Mesenchymal stem cell (in vitro differentiated cells and primary cell): ENCODE measurements around the gene CD74.

Experiments used
- DNase-seq: peaks from one replicate; pipeline ENCODE4 v3.0.0-alpha.2; 2013
- H2AFZ ChIP-seq: one replicate; pipeline ENCODE4 v1.6.1; 2013; ENCODE audit warnings: low read depth, mild to moderate bottlenecking, control low read depth, inconsistent platforms, low read length, moderate library complexity
- H2AK5ac ChIP-seq: 2 replicates; pipeline ENCODE4 v1.6.1; 2013; ENCODE audit warnings: low read length, moderate library complexity, mild to moderate bottlenecking, inconsistent platforms; ENCODE audit not compliant: severe bottlenecking
- H2BK120ac ChIP-seq: one replicate; pipeline ENCODE4 v1.6.1; 2013; ENCODE audit warnings: low read depth, mild to moderate bottlenecking, inconsistent platforms, low read length, moderate library complexity
- H2BK12ac ChIP-seq, 2 experiments: one replicate each; pipeline ENCODE4 v1.6.1; 2013; ENCODE audit warnings: inconsistent platforms in 2 of 2, low read length in 2 of 2, mild to moderate bottlenecking in 2 of 2, moderate library complexity in 2 of 2, control low read depth in 1 of 2
- H2BK15ac ChIP-seq: one replicate; pipeline ENCODE4 v1.6.1; 2013; ENCODE audit warnings: mild to moderate bottlenecking, low read depth, inconsistent platforms; ENCODE audit not compliant: poor library complexity, severe bottlenecking
- H2BK5ac ChIP-seq: 2 replicates; pipeline ENCODE4 v1.6.1; 2013; ENCODE audit warnings: low read depth, mild to moderate bottlenecking, low read length, control low read depth, inconsistent platforms; ENCODE audit not compliant: poor library complexity, severe bottlenecking
- H3K14ac ChIP-seq, 2 experiments: one replicate each; pipeline ENCODE4 v1.6.1; 2013; ENCODE audit warnings: inconsistent platforms in 2 of 2, low read length in 2 of 2, control low read depth in 1 of 2, mild to moderate bottlenecking in 1 of 2, moderate library complexity in 1 of 2
- H3K18ac ChIP-seq, 2 experiments: one replicate each; pipeline ENCODE4 v1.6.1; 2013; ENCODE audit warnings: inconsistent platforms in 2 of 2, low read length in 2 of 2, control low read depth in 1 of 2, low read depth in 1 of 2, mild to moderate bottlenecking in 1 of 2
- H3K23ac ChIP-seq, 2 experiments: one replicate each; pipeline ENCODE4 v1.6.1; 2013; ENCODE audit warnings: inconsistent platforms in 2 of 2, low read length in 2 of 2, mild to moderate bottlenecking in 2 of 2, moderate library complexity in 2 of 2, control low read depth in 1 of 2
- H3K27ac ChIP-seq: 2 replicates; pipeline ENCODE4 v1.5.1; 2013; ENCODE audit warnings: mild to moderate bottlenecking, moderate library complexity, low read length, control low read depth, inconsistent platforms; ENCODE audit not compliant: poor library complexity, severe bottlenecking
- H3K27me3 ChIP-seq, 2 experiments: 2 replicates each; pipeline versions ENCODE4 v1.6.1 to v1.7.0; 2013; ENCODE audit warnings: low read length in 2 of 2, mild to moderate bottlenecking in 2 of 2, moderate library complexity in 2 of 2, control low read depth in 1 of 2, inconsistent platforms in 1 of 2; ENCODE audit not compliant: control insufficient read depth in 1 of 2, insufficient read depth in 1 of 2
- H3K36me3 ChIP-seq, 2 experiments: 2 replicates each; pipeline versions ENCODE4 v1.6.1 to v1.7.0; 2013; ENCODE audit warnings: low read length in 2 of 2, control low read depth in 1 of 2, inconsistent platforms in 1 of 2, low read depth in 1 of 2, mild to moderate bottlenecking in 1 of 2; ENCODE audit not compliant: insufficient read depth in 2 of 2, control insufficient read depth in 1 of 2
- H3K4ac ChIP-seq, 2 experiments: one replicate each; pipeline ENCODE4 v1.6.1; 2013; ENCODE audit warnings: inconsistent platforms in 2 of 2, low read length in 2 of 2, mild to moderate bottlenecking in 2 of 2, moderate library complexity in 2 of 2, control low read depth in 1 of 2, low read depth in 1 of 2
- H3K4me1 ChIP-seq: 2 replicates; pipeline ENCODE4 v1.6.1; 2013; ENCODE audit warnings: low read depth, low read length, control low read depth; ENCODE audit not compliant: control insufficient read depth, insufficient read depth
- H3K4me2 ChIP-seq: 2 replicates; pipeline ENCODE4 v1.6.1; 2013; ENCODE audit warnings: low read length, mild to moderate bottlenecking, inconsistent platforms; ENCODE audit not compliant: poor library complexity, severe bottlenecking
- H3K4me3 ChIP-seq, 2 experiments: 2 replicates each; pipeline versions ENCODE4 v1.5.1 to v1.7.0; 2013; ENCODE audit warnings: low read length in 2 of 2, mild to moderate bottlenecking in 2 of 2, control low read depth in 1 of 2, low read depth in 1 of 2; ENCODE audit not compliant: insufficient read depth in 1 of 2
- H3K79me1 ChIP-seq: replicated peaks from 2 replicates; pipeline ENCODE4 v1.6.1; 2013; ENCODE audit warnings: mild to moderate bottlenecking, control low read depth, low read length, inconsistent platforms; ENCODE audit not compliant: poor library complexity, severe bottlenecking
- H3K9ac ChIP-seq: 2 replicates; pipeline ENCODE4 v1.7.0; 2013; ENCODE audit warnings: mild to moderate bottlenecking, low read length, moderate library complexity
- H3K9me3 ChIP-seq: 2 replicates; pipeline ENCODE4 v1.7.0; 2013; ENCODE audit warnings: mild to moderate bottlenecking, low read length; ENCODE audit not compliant: control insufficient read depth
- H4K8ac ChIP-seq: one replicate; pipeline ENCODE4 v1.6.1; 2013; ENCODE audit warnings: inconsistent platforms, mild to moderate bottlenecking, low read length, moderate library complexity
- H4K91ac ChIP-seq: one replicate; pipeline ENCODE4 v1.6.1; 2013; ENCODE audit warnings: mild to moderate bottlenecking, low read length, inconsistent platforms
- WGBS: methylation state at CpG from one replicate; pipeline ENCODE4 v1.1.7; 2013; ENCODE audit warnings: mixed read lengths; 5-methylcytosine and 5-hydroxymethylcytosine counted together

The CD74 gene

GRCh38 chr5:150399524-150400211, 13.0 kb downstream of the CD74 start:
- H3K23ac ChIP-seq, result no peak overlapping the region
- no peak overlapping the region for H4K91ac ChIP-seq
- peaks cover 78 to 79% of the 10 kb centered on the region in 2 experiments for H3K36me3 ChIP-seq
- no peak overlapping the region for H3K4me3 ChIP-seq
- H3K79me1 ChIP-seq, result peaks cover 4% of the 10 kb centered on the region
- no peak overlapping the region for H3K18ac ChIP-seq
- peak; percentile 50 for DNase-seq
- H2AFZ ChIP-seq, result no peak overlapping the region
- WGBS, result 94% methylated on average over 8 of the region's 11 CpGs
- no peak overlapping the region for H3K4ac ChIP-seq
- H4K8ac ChIP-seq, result peak overlapping the region; percentile 2
- H3K27me3 ChIP-seq, result no peaks in the 10 kb centered on the region
- no peak overlapping the region for H2AK5ac ChIP-seq
- H3K9me3 ChIP-seq, result no peaks in the 10 kb centered on the region
- H2BK120ac ChIP-seq, result no peak overlapping the region
- no peak overlapping the region for H2BK5ac ChIP-seq
- H2BK15ac ChIP-seq, result no peak overlapping the region
- no peak overlapping the region for H2BK12ac ChIP-seq
- H3K4me1 ChIP-seq, result peaks cover 2% of the 10 kb centered on the region
- no peak overlapping the region for H3K4me2 ChIP-seq
- H3K9ac ChIP-seq, result no peak overlapping the region
- H3K27ac ChIP-seq, result no peak overlapping the region
- H3K14ac ChIP-seq, result no peak overlapping the region

- H4K8ac ChIP-seq, result no peak overlapping the region
- WGBS, result 96% methylated on average over 12 of the region's 12 CpGs
Measured at GRCh38 chr5:150398722-150399523, 13.8 kb downstream of the CD74 start.

DNA sequence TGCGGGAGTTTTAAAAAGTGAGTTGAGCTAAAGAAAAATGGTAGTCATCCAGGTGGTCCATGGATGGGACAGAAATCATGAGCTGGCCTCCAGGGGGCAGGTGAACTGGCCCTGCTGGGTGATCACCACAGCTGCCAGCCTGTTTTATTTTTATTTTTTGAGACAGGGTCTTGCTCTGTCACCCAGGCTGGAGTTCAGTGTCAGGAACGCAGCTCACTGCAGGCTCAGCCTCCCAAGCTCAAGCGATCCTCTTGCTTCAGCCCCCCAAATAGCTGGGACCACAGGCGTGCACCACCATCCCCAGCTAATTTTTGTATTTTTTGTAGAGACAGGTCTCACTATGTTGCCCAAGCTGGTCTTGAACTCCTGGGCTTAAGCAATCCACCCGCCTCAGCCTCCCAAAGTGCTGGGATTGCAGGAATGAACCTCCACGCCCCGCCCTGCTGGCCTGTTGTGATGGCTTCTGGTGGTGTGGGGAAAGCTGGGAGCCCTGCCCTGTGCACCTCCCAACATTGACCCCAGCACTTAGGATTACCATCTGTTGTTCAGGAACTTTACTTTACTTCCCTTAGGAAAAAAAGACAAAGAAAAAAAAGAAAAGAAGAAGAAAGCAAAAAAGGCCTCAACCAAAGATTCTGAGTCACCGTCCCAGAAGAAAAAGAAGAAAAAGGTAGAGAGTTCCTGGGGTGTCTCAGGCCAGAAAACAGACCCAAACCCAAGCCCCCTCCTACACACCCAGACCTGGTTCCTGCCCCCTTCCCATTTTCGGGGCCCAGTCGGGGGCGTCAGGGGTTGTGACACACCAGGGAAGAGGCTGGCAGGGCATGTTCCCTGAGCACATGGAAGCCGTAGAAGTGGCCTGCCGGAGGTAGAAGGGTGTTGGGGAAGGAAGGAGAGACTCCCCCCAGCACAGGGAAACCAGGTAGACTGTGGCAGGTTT, 14.7 kb downstream of the CD74 start:
- no peak overlapping the region for H2BK5ac ChIP-seq
- no peaks in the 10 kb centered on the region for H3K27me3 ChIP-seq
- WGBS, result 98% methylated on average over 11 of the region's 13 CpGs
- H4K8ac ChIP-seq, result no peak overlapping the region
- no peak overlapping the region for H2BK120ac ChIP-seq
- H2BK15ac ChIP-seq, result no peak overlapping the region
- no peaks in the 10 kb centered on the region for H3K9me3 ChIP-seq
- H3K23ac ChIP-seq, result no peak overlapping the region
- H3K14ac ChIP-seq, result no peak overlapping the region
- H3K4ac ChIP-seq, result no peak overlapping the region
- no peak overlapping the region for H3K4me2 ChIP-seq
- no peak overlapping the region for H4K91ac ChIP-seq
- no peak overlapping the region for H3K18ac ChIP-seq
- no peak for DNase-seq
- no peak overlapping the region for H2AK5ac ChIP-seq
- H3K27ac ChIP-seq, result no peak overlapping the region
- peaks cover 11% of the 10 kb centered on the region for H3K4me1 ChIP-seq
- H3K36me3 ChIP-seq, result peaks cover 85 to 90% of the 10 kb centered on the region in 2 experiments
- H2BK12ac ChIP-seq, result no peak overlapping the region
- peaks cover 4% of the 10 kb centered on the region for H3K79me1 ChIP-seq
- H2AFZ ChIP-seq, result no peak overlapping the region
- H3K9ac ChIP-seq, result no peak overlapping the region
- H3K4me3 ChIP-seq, result no peak overlapping the region

More at GRCh38 chr5:150398722-150399523, 13.8 kb downstream of the CD74 start:
- H3K4me3 ChIP-seq, result no peak overlapping the region
- H2BK120ac ChIP-seq, result no peak overlapping the region
- H2BK15ac ChIP-seq, result no peak overlapping the region
- H3K9me3 ChIP-seq, result no peaks in the 10 kb centered on the region
- no peak for DNase-seq
- H2BK12ac ChIP-seq, result no peak overlapping the region
- no peak overlapping the region for H2AK5ac ChIP-seq
- peaks cover 81 to 83% of the 10 kb centered on the region in 2 experiments for H3K36me3 ChIP-seq
- no peak overlapping the region for H4K91ac ChIP-seq
- no peak overlapping the region for H3K14ac ChIP-seq
- no peak overlapping the region for H3K27ac ChIP-seq
- H2BK5ac ChIP-seq, result no peak overlapping the region
- H3K9ac ChIP-seq, result no peak overlapping the region
- H3K27me3 ChIP-seq, result no peaks in the 10 kb centered on the region
- no peak overlapping the region for H3K23ac ChIP-seq
- no peak overlapping the region for H2AFZ ChIP-seq
- peaks cover 4% of the 10 kb centered on the region for H3K79me1 ChIP-seq
- H3K4me1 ChIP-seq, result peaks cover 6% of the 10 kb centered on the region
- H3K4ac ChIP-seq, result no peak overlapping the region
- H3K18ac ChIP-seq, result no peak overlapping the region
- no peak overlapping the region for H3K4me2 ChIP-seq
